Breast epithelium (tissue), 4 donors: ENCODE results near the gene SLC38A10. TPM values are rescaled to one million over a fixed set of nuclear protein-coding genes. Genes with fewer than 3 reads are reported as not detected.
A peak's percentile ranks its signal among the peaks of the same experiment; 100 is the strongest.

Experiments
- DNase-seq, 2 donors: peaks; one replicate each; pipeline ENCODE4 v3.0.0-alpha.2; 2019; ENCODE audit warnings: low spot score in 2 of 2
- H3K27ac ChIP-seq, 2 donors: fragments of 200-600 bp; sonication (generic) in 1 of 2; one replicate each; pipeline ENCODE4 v1.5.1; 2016 to 2019; ENCODE audit warnings: mild to moderate bottlenecking in 1 of 2
- H3K27me3 ChIP-seq, 2 donors: fragments of 200-600 bp; sonication (generic) in 1 of 2; one replicate each; pipeline versions ENCODE4 v1.5.1 to v1.6.0; 2017 to 2019; ENCODE audit warnings: control low read depth in 1 of 2, mild to moderate bottlenecking in 1 of 2
- H3K36me3 ChIP-seq: fragments of 200-600 bp; one replicate; pipeline ENCODE4 v1.5.1; 2019
- H3K4me1 ChIP-seq, 2 donors: fragments of 200-600 bp; sonication (generic); one replicate each; pipeline ENCODE4 v1.5.1; 2016 to 2019; ENCODE audit warnings: control low read depth in 1 of 2
- H3K4me3 ChIP-seq, 3 donors: fragments of 200-600 bp; sonication (generic); 1 replicate in 2 of 3; 2 replicates in 1 of 3; pipeline ENCODE4 v1.5.1; 2016 to 2019; ENCODE audit warnings: mild to moderate bottlenecking in 3 of 3, moderate library complexity in 2 of 3
- H3K9me3 ChIP-seq, 2 donors: fragments of 200-600 bp; sonication (generic) in 1 of 2; one replicate each; pipeline ENCODE4 v1.5.1; 2016 to 2019; ENCODE audit warnings: control low read depth in 1 of 2
- CTCF ChIP-seq, 3 donors: fragments of 450-650 bp; IDR thresholded peaks; one replicate each; pipeline ENCODE4 v1.5.1; 2016 to 2017; ENCODE audit warnings: antibody characterized with exemption in 3 of 3, mild to moderate bottlenecking in 3 of 3, moderate library complexity in 3 of 3
- POLR2A ChIP-seq: fragments of 450-650 bp; IDR thresholded peaks from one replicate; pipeline ENCODE4 v1.6.1; 2016; ENCODE audit warnings: antibody characterized with exemption, mild to moderate bottlenecking, moderate library complexity
- POLR2AphosphoS5 ChIP-seq, 3 donors: sonication (generic); formaldehyde crosslinking; IDR thresholded peaks; one replicate each; pipeline ENCODE4 v1.6.1; 2017; ENCODE audit warnings: antibody characterized with exemption in 3 of 3
- intact Hi-C: fragments of 100-400 bp; cut with DNase I; formaldehyde crosslinking; loops from one replicate; pipeline ENCODE4 v1.15.1; 2023; ENCODE audit warnings: low total_unique reads
- total RNA-seq, 3 donors: library from RNA; depleted of rRNA; stranded (reverse); fragments of >200 nt; gene quantifications; one replicate each; pipeline ENCODE4 v1.1.0, GENCODE V29; 2016

SLC38A10 gene
- total RNA-seq, 3 donors from 2014 or later: 52.4 to 104 (median 85.2) TPM

GRCh38 chr17:81241648-81242420, 53.3 kb downstream of the SLC38A10 start:
- TF ChIP-seq CTCF (IDR thresholded peaks at IDR 0.05): peak; percentile 54 to 69 (median 59)
- no peak for TF ChIP-seq POLR2A
- TF ChIP-seq POLR2AphosphoS5 (IDR thresholded peaks at IDR 0.05): no peak
- peak in 1 of 2 donors; percentile 55 for DNase-seq
- intact Hi-C loops: no loop called here
- Histone ChIP-seq H3K4me1 (peaks cover 0 to 13% of the 10 kb centered on the region in 2 donors), H3K9me3 (no peaks in the 10 kb centered on the region), H3K36me3 (no peaks in the 10 kb centered on the region), H3K4me3 (no peak overlapping the region), H3K27ac (no peak overlapping the region), H3K27me3 (no peaks in the 10 kb centered on the region)

GRCh38 chr17:81241203-81241602, 53.9 kb downstream of the SLC38A10 start:
- no peak for TF ChIP-seq CTCF (IDR thresholded peaks at IDR 0.05)
- no peak for TF ChIP-seq POLR2AphosphoS5 (IDR thresholded peaks at IDR 0.05)
- H3K4me1 ChIP-seq: peaks cover 0 to 15% of the 10 kb centered on the region in 2 donors
- DNase-seq: no peak
- intact Hi-C loops: no loop called here
- H3K36me3 ChIP-seq: no peaks in the 10 kb centered on the region
- H3K27me3 ChIP-seq: no peaks in the 10 kb centered on the region
- no peaks in the 10 kb centered on the region for H3K9me3 ChIP-seq
- no peak overlapping the region for H3K27ac ChIP-seq
- no peak overlapping the region for H3K4me3 ChIP-seq

- Histone ChIP-seq H3K36me3 (no peaks in the 10 kb centered on the region), H3K27me3 (no peaks in the 10 kb centered on the region), H3K4me1 (peaks cover 0 to 15% of the 10 kb centered on the region in 2 donors)
These were observed 54.3 kb downstream of the SLC38A10 start for GRCh38 chr17:81240761-81241160.

GRCh38 chr17:81239714-81240555, 55.2 kb downstream of the SLC38A10 start:
- DNase-seq: no peak
- H3K9me3 ChIP-seq: no peaks in the 10 kb centered on the region
- H3K4me3 ChIP-seq: peak overlapping the region; percentile 80 to 100 (median 97)
- peaks cover 0 to 15% of the 10 kb centered on the region in 2 donors for H3K4me1 ChIP-seq
- H3K27me3 ChIP-seq: no peaks in the 10 kb centered on the region
- no peaks in the 10 kb centered on the region for H3K36me3 ChIP-seq
- peak overlapping the region; percentile 72 to 74 for H3K27ac ChIP-seq
- intact Hi-C loops: loop anchor here (5.0 kb wide), 1 partner anchor 98 kb away; no protein-coding TSS in a partner anchor
- TF ChIP-seq POLR2A (no peak), CTCF (IDR thresholded peaks at IDR 0.05) (no peak), POLR2AphosphoS5 (IDR thresholded peaks at IDR 0.05) (no peak)

More at GRCh38 chr17:81240761-81241160, 54.3 kb downstream of the SLC38A10 start:
- DNase-seq: no peak
- H3K27ac ChIP-seq: no peak overlapping the region
- H3K4me3 ChIP-seq: no peak overlapping the region
- H3K9me3 ChIP-seq: no peaks in the 10 kb centered on the region
- intact Hi-C loops: no loop called here
- TF ChIP-seq POLR2AphosphoS5 (IDR thresholded peaks at IDR 0.05) (no peak), CTCF (IDR thresholded peaks at IDR 0.05) (no peak), POLR2A (no peak)
